Measurements from ENCODE around the gene EXD3. TPM values are rescaled to one million over a fixed set of nuclear protein-coding genes. Genes with fewer than 3 reads are reported as not detected.

EXD3 gene
- polyA plus RNA-seq, 2 of the 4 experiments (the other 2 are of a cell fraction) = 3.4 to 4.5 TPM

DNA sequence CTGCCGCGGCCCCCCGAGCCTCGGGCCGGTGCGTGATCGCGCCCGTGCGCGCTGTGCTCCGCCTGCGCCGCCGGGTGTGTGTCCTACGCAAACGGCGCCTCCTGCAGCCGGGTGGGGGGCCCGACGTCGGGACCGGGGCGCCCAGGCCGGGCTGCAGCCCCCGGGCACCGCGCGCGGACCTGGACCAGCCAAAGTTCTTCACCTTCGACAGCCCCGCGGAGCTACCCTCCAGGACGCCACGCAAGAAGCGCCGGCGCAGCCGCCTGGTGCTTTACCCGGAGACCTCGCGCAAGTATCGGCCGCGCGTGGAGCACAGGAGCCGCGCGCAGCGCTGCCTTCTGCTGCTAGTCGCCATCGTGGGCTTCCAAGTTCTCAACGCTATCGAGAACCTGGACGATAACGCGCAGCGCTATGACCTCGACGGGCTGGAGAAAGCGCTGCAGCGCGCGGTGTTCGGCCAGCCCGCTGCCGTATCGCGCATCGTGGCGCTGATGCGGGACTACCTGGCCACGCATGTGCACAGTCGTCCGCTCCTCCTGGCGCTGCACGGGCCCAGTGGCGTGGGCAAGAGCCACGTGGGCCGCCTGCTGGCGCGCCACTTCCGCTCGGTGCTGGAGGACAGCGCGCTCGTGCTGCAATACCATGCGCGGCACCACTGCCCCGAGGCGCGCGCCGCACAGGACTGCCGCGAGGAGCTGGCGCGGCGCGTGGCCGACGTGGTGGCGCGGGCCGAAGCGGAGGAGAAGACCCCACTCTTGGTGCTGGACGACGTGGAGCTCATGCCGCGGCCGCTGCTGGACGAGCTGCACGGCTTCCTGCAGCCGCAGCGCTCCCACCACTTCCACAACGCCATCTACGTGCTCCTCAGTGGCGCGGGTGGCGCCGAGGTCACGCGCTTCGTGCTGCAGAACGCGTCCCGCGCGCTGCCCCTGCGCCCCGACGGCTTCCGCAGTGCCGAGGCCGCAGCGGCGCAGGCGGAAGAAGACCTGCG is 143.9 kb downstream of the EXD3 start:
- Histone ChIP-seq H3K27ac (peak overlapping the region; percentile 94 to 96; a peak in 5 of 6 replicates), H3K9me3 (no peaks in the 10 kb centered on the region), H3K4me1 (peaks cover 35% of the 10 kb centered on the region), H3K4me2 (peak overlapping the region; percentile 97), H3K4me3 (peak overlapping the region; percentile 72)
- POLR2A ChIA-PET = interaction anchor here (1.4 kb wide), 1 partner anchor 38 kb away, joined by 4 read pairs; the partner anchor contains the start of gene TUBB4B
- FAIRE-seq (no peak), ATAC-seq (no peak), DNase-seq (ENCODE audit: low read depth in 1 of 2, low spot score in 1 of 2) (no peak)
- TF ChIP-seq, protein P1, sequence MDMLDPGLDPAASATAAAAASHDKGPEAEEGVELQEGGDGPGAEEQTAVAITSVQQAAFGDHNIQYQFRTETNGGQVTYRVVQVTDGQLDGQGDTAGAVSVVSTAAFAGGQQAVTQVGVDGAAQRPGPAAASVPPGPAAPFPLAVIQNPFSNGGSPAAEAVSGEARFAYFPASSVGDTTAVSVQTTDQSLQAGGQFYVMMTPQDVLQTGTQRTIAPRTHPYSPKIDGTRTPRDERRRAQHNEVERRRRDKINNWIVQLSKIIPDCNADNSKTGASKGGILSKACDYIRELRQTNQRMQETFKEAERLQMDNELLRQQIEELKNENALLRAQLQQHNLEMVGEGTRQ (IDR thresholded peaks at IDR 0.05) = no peak
- no peak for TF ChIP-seq EHF (CRISPR knock-in tag; IDR thresholded peaks at IDR 0.05)
- TF ChIP-seq CBX8 (IDR thresholded peaks at IDR 0.05) = no peak
- TF ChIP-seq RCOR1 (IDR thresholded peaks at IDR 0.05; ENCODE audit: low read depth, low read length) = no peak
- TF ChIP-seq JUN (IDR thresholded peaks at IDR 0.05) = no peak
- no peak for TF ChIP-seq HDAC2 (IDR thresholded peaks at IDR 0.05)
- no peak for TF ChIP-seq RNF2 (IDR thresholded peaks at IDR 0.05; ENCODE audit: borderline replicate concordance, low read depth)
- no peak for TF ChIP-seq NPAS2 (CRISPR knock-in tag; IDR thresholded peaks at IDR 0.05; ENCODE audit: borderline replicate concordance)
- no peak for TF ChIP-seq HOXB5 (CRISPR knock-in tag; IDR thresholded peaks at IDR 0.05)
- TF ChIP-seq ZFP36 (IDR thresholded peaks at IDR 0.05; ENCODE audit: borderline replicate concordance, partially characterized antibody) = no peak
- TF ChIP-seq JUNB (IDR thresholded peaks at IDR 0.05) = no peak
- TF ChIP-seq PHF8 (IDR thresholded peaks at IDR 0.05; ENCODE audit: borderline replicate concordance, low read depth) = no peak
- TF ChIP-seq RFX5 (IDR thresholded peaks at IDR 0.05) = no peak
- no peak for TF ChIP-seq ZNF302 (CRISPR knock-in tag; IDR thresholded peaks at IDR 0.05)
- TF ChIP-seq TFCP2L1 (CRISPR knock-in tag; IDR thresholded peaks at IDR 0.05) = no peak
- TF ChIP-seq, protein P2, sequence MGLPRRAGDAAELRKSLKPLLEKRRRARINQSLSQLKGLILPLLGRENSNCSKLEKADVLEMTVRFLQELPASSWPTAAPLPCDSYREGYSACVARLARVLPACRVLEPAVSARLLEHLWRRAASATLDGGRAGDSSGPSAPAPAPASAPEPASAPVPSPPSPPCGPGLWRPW (IDR thresholded peaks at IDR 0.05) = no peak
- TF ChIP-seq EHMT2 (IDR thresholded peaks at IDR 0.05; ENCODE audit: low read depth) = no peak
- TF ChIP-seq CHD4 (IDR thresholded peaks at IDR 0.05; ENCODE audit: borderline replicate concordance) = no peak
- 96% methylated on average over 138 of the region's 139 CpGs for whole genome bisulfite sequencing (ENCODE audit: missing lambda C conversion rate)
- CTCF ChIA-PET = interaction anchor here (1.0 to 2.5 kb wide), 7 partner anchors 11 to 274 kb away, joined by 3 to 9 read pairs (median 3); partner anchors contain the start of gene NRARP

DNA sequence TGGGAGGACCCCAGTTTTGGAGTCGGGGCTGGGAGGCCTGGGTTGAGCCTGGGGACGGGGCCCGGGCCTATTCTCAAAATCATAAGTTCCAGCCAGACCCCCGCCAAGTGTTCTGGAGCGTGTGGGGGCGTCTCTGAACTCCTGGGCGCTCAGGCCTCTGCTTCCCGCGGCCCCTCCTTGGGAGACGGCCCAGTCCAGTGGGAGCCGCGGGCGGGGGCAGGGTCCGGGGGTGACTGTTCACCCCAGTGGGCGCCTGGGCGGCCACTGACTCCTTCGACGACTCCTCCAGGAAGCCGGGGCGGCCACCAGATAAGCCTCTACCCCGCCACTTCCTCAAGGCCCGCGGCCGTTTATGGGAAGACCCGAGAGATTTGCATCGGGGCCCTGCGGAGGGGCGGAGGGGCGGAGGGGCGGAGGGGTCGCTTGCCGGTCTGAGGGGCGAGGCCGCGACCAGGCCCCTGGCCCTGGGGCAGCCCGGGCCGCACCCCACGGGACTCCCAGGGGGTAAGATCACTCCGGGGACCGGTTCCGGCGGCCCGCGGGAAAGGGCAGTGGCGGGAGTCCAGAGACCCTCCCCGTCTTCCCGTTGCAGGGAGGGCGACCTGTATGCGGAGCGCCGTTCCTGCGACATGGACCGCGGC is 144.8 kb downstream of the EXD3 start:
- 46% methylated on average over 27 of the region's 54 CpGs for WGBS (ENCODE audit: missing lambda C conversion rate)
- no peak for DNase-seq (ENCODE audit: low read depth in 1 of 2, low spot score in 1 of 2)
- no peak for TF ChIP-seq EP300 (IDR thresholded peaks at IDR 0.05)
- TF ChIP-seq NR3C1 (IDR thresholded peaks at IDR 0.05) = no peak
- TF ChIP-seq FOSB (CRISPR knock-in tag; IDR thresholded peaks at IDR 0.05) = no peak
- TF ChIP-seq FOSL2 (IDR thresholded peaks at IDR 0.05) = no peak
- TF ChIP-seq FOSL2 (CRISPR knock-in tag; IDR thresholded peaks at IDR 0.05) = no peak
- no peak for TF ChIP-seq SREBF2 (IDR thresholded peaks at IDR 0.05)
- TF ChIP-seq CBX8 (IDR thresholded peaks at IDR 0.05) = no peak
- no peak for TF ChIP-seq CHD4 (IDR thresholded peaks at IDR 0.05; ENCODE audit: borderline replicate concordance)
- TF ChIP-seq RNF2 (IDR thresholded peaks at IDR 0.05; ENCODE audit: borderline replicate concordance, low read depth) = no peak
- TF ChIP-seq, protein P3, sequence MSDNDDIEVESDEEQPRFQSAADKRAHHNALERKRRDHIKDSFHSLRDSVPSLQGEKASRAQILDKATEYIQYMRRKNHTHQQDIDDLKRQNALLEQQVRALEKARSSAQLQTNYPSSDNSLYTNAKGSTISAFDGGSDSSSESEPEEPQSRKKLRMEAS (IDR thresholded peaks at IDR 0.05) = no peak
- TF ChIP-seq PHF8 (IDR thresholded peaks at IDR 0.05; ENCODE audit: borderline replicate concordance, low read depth) = no peak
- TF ChIP-seq, protein P4, sequence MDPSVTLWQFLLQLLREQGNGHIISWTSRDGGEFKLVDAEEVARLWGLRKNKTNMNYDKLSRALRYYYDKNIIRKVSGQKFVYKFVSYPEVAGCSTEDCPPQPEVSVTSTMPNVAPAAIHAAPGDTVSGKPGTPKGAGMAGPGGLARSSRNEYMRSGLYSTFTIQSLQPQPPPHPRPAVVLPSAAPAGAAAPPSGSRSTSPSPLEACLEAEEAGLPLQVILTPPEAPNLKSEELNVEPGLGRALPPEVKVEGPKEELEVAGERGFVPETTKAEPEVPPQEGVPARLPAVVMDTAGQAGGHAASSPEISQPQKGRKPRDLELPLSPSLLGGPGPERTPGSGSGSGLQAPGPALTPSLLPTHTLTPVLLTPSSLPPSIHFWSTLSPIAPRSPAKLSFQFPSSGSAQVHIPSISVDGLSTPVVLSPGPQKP (IDR thresholded peaks at IDR 0.05; ENCODE audit: low read depth, low read length) = no peak
- no peak for TF ChIP-seq KDM1A (IDR thresholded peaks at IDR 0.05; ENCODE audit: low read depth)
- TF ChIP-seq, protein P2 (IDR thresholded peaks at IDR 0.05) = no peak
- no peak for TF ChIP-seq KDM5A (IDR thresholded peaks at IDR 0.05)
- no peak for TF ChIP-seq ZC3H11A (IDR thresholded peaks at IDR 0.05)
- peak in 1 of 2 experiments; percentile 1; a peak in 3 of 6 replicates for ATAC-seq
- peaks cover 35% of the 10 kb centered on the region for H3K4me1 ChIP-seq
- peak overlapping the region; percentile 97 for H3K4me2 ChIP-seq
- CTCF ChIA-PET = interaction anchor here (0.7 to 2.8 kb wide), 16 partner anchors 9 to 280 kb away, joined by 3 to 16 read pairs (median 4); partner anchors contain the start of genes EXD3, NOXA1, NRARP and RNF224
- peak overlapping the region; percentile 94 to 96 for H3K27ac ChIP-seq
- no peaks in the 10 kb centered on the region for H3K9me3 ChIP-seq
- POLR2A ChIA-PET = interaction anchor here (1.4 to 2.2 kb wide), 3 partner anchors 23 to 181 kb away, joined by 4 to 29 read pairs (median 13); partner anchors contain the start of genes NRARP and TUBB4B
- H3K4me3 ChIP-seq = peak overlapping the region; percentile 72
- FAIRE-seq = no peak
